Right ventricle myocardium superior (tissue), 1 donor: ENCODE measurements around the gene ERMN. TPM values are rescaled to one million over a fixed set of nuclear protein-coding genes. Genes with fewer than 3 reads are reported as not detected.
"Not testable (repeated sequence)": the region's sequence is repeated elsewhere in the genome, so short reads cannot be mapped to it uniquely, and the experiment has no call there.

Source experiments
- ATAC-seq: fragments of 200-7000 bp; cut with Tn5 transposase; one replicate; pipeline ENCODE4 v1.9.1; 2020; ENCODE audit warnings: mild to moderate bottlenecking; ENCODE audit not compliant: poor library complexity
- DNase-seq: peaks from one replicate; pipeline ENCODE4 v3.0.0-alpha.2; 2020
- intact Hi-C: fragments of 100-400 bp; cut with DNase I; formaldehyde crosslinking; loops from one replicate; pipeline ENCODE4 v1.11.2; 2022
- long read RNA-seq: library from polyadenylated mRNA; unstranded; transcript quantifications from one replicate; pipeline ENCODE4 v2.0.0, GENCODE V29; 2021
- total RNA-seq: library from RNA; stranded (reverse); fragmentation: NEBNext Ultra II Directional; extraction: Animal tissue kit (Norgen Biotek cat#: 25700); gene quantifications from one replicate; pipeline ENCODE4 v1.2.1, GENCODE V29; 2021
- donor health status: DM: no; HTN: yes; CAD: no; lungs with severe emphysema.

The ERMN gene, protein sequence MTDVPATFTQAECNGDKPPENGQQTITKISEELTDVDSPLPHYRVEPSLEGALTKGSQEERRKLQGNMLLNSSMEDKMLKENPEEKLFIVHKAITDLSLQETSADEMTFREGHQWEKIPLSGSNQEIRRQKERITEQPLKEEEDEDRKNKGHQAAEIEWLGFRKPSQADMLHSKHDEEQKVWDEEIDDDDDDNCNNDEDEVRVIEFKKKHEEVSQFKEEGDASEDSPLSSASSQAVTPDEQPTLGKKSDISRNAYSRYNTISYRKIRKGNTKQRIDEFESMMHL
- total RNA-seq, result not detected
- long read RNA-seq, result 0 reads

DNA sequence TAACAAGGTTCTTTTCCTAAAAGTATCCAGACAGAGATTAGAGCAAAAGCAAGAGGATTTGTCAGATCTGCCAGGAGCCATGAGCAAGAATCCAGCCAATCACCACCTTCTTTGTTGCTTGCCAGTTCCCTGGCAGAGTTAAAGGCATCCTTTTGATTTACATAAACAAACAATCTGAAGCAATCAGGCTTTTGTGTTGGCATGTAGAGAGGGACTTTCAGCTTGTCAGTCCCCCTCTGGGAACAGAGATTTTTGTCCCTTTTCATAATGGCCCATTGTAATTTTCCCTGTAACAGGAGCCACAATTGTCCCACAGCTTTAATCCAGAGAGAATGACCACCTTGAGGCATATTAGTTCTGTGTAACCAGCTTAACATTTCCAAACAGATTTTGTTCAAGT, at the start of gene ERMN:
Gene ERMN (minus strand): TSS at position 39 of the 400 bp plus-strand sequence. CDS start 182 bp downstream, outside the sequence.
- intact Hi-C loops, result no loop called here
- no peak for ATAC-seq
- no peak for DNase-seq

DNA sequence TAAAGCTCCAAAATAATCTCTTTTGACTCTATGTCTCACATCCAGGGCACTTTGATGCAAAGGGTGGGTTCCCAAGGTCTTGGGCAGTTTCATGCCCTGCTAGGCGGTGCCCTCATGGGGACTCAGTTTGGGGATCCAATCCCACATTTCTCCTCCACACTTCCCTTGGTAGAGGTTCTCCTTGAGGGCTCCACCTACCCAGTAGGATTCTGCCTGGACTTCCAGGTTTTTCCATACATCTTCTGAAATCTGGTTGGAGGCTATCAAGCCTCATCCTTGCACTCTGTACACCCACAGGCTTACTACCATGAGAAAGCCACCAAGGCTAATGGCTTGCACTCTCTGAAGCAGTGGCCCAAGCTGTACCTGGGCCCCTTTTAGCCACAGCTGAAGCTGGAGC, 49.8 kb upstream of the ERMN start:
- intact Hi-C loops, result no loop called here
- ATAC-seq (no peak), DNase-seq (no peak)

DNA sequence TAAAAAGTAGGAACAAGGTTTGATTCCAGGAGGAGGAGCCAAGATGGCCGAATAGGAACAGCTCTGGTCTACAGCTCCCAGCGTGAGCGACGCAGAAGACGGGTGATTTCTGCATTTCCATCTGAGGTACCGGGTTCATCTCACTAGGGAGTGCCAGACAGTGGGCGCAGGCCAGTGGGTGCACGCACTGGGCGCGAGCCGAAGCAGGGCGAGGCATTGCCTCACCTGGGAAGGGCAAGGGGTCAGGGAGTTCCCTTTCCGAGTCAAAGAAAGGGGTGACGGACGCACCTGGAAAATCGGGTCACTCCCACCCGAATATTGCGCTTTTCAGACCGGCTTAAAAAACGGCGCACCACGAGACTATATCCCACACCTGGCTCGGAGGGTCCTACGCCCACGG, 42.9 kb upstream of the ERMN start:
- ATAC-seq, DNase-seq, intact Hi-C loops: not testable (repeated sequence)

DNA sequence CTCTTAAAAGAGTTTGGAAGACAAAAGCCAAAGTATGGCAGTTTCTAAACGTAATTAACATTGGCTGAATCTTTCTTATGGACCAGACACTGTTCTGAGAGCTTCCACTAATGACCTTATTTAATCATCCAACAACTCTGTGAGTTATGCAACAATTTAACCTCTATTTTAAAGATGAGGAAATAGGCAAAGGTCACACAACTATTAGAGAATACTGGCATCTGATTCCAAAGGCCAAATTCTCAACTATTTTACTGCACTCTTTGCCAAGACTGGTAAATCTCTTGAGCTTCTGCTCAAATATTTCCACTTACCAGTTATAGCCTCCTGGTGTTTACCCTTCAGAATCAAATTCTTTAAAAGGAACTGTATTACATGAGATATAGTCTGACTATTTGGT, 42.1 kb upstream of the ERMN start:
- ATAC-seq (no peak), DNase-seq (no peak)
- intact Hi-C loops, result no loop called here

DNA sequence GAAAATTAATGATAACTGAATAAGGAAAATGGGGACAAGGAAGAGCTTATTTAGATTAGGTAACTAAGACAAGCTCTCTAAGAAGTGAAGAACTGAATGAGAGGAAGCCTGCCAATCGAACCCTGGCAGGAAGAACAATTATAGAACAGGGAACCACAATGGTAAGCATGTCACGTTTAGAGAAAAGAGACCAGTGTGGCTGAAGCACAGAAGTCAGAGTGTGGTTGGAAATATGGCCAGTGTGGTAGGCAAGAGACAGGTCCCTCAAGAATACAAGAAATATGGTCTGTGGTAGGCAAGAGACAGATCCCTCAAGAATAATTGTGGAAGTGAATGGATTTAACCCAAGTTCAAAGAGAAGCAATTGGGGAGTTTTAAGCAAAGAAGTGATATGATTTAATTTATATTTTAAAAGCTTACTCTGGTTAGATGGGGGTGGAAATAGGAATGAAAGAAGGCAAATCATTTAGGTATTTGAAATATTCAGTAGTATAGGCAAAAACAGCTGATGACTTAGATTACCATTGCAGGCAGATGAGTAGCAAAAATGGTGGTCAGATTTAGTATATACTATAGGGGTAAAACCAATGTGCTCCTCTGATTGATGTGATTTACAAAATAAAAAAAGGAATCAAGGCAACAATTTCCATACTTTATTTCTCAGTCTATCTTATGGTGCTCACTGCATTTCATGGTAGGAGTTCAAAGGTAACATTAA, 38.8 kb upstream of the ERMN start:
- intact Hi-C loops, result no loop called here
- DNase-seq (no peak), ATAC-seq (no peak)

DNA sequence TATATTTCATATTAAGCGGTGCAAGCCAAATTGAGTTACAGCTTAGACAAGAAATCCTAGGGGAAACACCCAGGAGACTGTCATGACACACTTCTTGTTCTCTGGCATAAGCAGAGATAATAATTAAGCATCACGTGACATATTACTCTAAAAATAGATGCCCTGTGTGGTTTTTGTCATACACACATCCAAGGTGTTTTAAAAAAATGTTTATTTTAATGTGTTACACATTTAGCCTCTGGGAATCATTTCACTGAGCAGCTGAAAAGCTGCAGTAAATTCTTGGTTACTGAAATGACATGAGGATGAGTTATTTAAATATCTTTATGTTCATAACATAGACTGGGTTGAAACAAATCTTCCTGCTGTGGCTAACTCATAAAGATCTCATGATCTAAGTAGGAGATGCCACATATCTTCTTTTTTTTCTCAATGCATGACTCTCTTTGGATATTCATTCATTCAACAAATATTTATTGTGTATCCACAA, 38.0 kb upstream of the ERMN start:
- intact Hi-C loops, result no loop called here
- ATAC-seq, result peak; percentile 78
- no peak for DNase-seq

DNA sequence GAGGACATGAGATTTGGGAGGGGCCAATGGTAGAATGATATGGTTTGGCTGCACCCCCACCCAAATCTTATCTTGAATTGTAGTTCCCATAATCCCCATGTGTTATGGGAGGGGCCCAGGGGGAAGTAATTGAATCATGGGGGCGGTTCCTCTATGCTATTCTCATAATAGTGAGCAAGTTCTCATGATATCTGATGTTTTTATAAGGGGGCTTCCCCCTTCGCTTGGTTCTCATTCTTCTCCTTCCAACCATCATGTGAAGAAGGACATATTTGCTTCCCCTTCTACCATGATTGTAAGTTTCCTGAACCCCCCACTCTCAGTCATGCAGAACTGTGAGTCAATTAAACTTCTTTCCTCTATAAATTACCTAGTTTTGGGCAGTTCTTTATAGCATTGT, 37.0 kb upstream of the ERMN start:
- ATAC-seq (no peak), DNase-seq (no peak)
- intact Hi-C loops, result no loop called here

DNA sequence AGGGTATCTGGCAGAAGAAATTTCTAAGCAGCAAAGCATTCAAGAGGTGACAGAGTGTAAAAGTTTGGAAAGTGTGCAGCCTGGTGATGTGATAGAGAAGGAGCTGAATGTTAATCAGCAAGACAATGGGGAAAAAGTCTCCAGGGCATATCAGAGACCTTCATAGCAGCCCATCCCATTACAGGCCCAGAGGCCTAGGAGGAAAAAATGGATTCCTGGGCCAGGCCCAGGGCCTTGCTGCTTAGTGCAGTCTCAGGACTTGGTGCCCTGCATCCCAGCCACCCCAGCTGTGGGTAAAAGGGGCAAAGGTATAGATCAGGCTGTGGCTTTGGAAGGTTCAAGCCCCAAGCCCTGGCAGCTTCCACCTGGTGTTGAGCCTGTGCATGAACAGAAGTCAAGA, 35.9 kb upstream of the ERMN start:
- ATAC-seq, result no peak
- intact Hi-C loops, result no loop called here
- no peak for DNase-seq

DNA sequence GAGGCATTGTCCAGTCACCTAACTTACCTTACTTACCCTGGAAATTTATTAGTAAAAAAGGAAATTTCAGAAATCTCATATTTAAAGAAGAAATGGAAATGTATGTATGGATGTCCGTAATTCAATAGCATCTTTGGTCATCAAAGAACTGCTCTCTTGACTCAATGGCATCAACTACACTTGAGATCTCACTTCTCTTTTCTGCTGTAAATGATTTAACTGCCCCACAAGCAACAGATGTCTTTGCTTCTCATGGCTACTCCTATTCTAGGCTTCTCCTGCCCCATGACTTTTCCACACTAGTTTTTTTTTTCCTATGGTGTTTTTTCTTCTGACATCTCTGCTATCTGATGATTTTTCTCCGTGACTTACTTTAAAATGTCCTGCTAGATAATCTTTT, 34.0 kb upstream of the ERMN start:
- DNase-seq (no peak), ATAC-seq (no peak)
- intact Hi-C loops, result no loop called here

DNA sequence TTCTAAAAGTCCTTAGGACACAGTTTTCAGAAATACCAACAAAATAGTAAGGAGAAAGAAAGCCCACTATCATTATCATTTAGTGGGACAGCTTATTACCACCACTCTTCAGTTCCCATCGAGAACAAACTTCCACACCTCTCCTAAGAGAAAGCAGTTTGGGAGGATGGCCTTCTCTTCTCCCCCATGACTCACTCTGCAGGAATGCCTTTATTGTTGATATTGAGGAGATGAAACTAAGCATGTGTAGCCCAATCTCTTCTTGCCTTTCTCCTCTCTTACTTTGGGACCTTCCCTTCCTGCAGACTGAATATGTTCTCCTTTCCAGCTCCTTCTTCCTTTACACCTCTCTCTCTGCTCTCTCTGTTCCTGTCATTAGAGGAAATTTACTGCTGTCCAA, 30.0 kb upstream of the ERMN start:
- no peak for ATAC-seq
- no peak for DNase-seq
- intact Hi-C loops, result no loop called here

DNA sequence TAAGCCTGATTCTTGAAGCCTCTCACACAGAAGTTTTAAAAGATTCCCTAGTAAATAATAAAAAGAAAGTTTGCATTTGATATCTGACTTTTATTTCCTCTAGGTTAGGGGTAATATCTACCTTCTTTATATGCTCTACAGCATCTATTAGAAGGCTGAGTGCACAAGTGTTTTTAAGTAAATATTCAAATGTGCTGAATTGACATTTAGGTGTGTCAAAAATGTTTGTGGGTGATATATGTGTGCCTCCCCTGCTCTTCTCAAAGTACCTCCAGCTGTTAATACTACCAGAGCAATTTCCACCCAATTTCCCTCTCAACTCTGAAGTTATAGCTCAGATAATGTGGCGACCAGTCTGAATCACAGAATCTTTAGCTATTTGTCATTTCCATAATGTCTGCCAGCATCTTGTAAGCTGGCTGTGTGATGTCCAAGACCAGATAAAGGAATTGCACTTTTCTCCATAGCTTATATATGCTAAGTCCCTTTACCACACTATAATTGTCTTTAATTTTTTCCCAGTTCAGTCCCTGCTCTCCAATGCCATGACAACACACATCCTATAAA, 24.4 kb upstream of the ERMN start:
- DNase-seq (no peak), ATAC-seq (no peak)
- intact Hi-C loops, result no loop called here

DNA sequence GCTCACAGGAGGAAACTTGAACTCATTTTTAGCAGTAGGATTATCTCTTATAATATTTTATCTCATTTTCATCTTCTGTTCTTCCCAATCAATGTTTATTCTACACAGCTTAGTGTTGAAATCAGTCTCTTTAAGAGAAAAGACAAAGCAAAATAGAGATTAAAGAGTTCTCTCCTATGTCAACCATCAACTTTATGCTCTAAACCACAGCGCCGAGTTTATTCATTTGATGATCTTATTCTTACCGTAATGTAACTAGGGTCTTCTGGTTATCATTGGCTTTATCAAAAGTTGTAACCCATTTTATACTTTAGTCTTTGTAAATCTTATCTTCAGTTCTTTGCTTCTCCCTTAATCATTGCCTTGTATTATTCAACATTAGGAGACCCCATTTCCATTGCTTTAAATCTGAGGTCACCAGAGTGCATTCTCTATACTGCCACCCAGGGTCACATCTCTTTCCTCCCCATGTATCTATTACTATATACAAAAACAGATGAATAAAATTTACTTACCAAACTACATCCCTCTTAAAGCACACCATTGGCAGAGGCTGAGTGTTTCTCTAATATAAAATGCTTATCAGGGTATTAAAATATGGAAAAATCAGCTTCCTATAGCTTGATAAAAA, 22.8 kb upstream of the ERMN start:
- intact Hi-C loops, result no loop called here
- ATAC-seq (no peak), DNase-seq (no peak)

DNA sequence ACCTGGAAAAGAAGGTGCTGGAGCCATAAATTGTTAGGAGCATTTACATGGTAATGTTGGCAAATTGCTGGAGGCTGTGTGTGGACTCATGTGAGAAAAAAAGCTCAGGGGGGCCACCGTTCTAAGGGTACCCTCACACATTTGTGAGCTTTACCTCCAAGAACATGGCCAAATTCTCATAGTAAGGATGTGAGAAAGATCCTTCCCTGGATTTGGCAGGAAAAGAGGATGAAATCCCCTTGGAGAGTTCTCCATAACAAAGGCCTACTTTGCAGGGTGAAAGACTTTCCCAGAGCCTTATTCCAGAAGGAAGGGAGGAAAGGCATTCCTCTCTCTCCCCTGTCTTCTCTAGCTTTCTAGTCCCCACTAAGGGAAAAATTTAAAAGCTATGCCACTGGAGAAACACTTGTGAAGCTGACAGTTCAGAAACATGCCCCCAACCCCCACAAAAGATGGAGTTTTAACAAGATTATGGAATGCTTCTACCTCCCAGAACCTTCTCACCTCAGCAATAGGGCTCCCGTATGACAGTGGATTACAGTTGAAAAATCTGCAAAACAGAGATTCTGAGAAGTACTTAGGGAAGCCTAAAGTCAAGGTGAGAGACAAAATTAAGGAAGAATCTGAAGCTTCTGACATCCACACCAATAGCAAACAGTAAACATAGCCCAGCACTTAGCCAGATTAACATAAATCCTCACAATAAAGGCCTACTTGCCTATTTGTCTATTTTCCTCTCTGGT, 20.2 kb upstream of the ERMN start:
- ATAC-seq, result no peak
- intact Hi-C loops, result no loop called here
- no peak for DNase-seq

DNA sequence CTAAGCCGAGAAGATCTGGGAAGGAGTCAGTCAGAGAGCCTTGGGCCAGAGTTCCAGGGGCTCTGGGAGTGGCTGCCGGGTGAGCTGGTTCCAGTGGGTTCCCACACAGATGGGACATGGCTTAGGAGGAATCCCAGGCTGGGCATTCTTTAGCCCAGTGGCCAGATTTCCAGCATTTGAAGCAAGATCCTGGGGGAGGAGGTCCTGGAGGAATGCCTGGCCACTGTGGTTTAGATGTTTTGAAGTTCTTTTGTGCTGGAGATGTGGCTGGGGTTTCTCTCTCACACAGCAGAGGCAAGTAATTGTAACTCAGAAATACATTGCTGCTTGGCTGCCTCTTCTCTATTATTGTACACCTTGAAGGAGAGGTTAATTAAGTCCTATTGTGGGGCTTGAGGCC, 15.8 kb upstream of the ERMN start:
- ATAC-seq, intact Hi-C loops, DNase-seq: not testable (repeated sequence)

DNA sequence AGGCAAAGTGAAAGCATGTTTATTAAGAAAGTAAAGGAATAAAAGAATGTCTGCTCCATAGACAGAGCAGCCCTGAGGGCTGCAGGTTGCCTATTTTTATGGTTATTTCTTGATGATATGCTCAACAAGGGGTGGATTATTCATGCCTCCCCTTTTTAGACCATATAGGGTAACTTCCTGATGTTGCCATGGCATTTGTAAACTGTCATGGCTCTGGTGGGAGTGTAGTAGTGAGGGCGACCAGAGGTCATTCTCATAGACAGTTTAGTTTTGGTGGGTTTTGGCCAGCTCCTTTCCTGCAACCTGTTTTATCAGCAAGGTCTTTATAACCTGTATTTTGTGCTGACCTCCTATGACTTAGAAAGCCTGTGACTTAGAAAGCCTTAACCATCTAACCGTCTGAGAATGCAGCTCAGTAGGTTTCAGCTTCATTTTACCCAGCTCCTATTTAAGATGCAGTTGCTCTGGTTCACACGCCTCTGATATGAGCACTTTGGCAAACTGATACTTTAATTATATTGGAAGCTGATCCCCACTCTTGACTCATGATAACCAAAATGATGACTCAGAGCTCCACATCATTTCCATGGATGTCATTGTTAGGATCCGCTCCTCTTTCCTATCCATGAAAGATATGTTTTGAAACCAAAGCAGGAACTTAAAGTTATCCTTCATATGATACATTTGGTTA, 14.5 kb upstream of the ERMN start:
- DNase-seq (no peak), ATAC-seq (no peak)
- intact Hi-C loops, result no loop called here

DNA sequence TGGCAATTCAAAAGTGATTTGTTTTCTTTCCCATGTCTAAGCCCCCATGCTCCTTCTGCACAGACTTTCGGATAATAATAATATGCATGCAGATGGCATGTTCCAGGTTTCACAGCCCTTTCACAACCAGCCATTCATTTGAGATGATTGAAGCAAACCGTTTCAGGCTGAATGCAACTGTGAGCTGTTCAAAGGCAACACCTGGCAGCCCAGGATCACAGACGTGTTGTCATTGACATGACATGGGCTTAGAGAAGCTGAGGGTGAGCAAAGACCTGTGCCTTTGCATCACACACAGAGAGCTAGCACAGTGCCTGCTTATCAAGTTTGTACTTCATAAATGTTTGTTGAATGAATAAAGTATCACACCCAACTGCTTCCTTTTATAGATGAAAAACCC, 12.4 kb upstream of the ERMN start:
- ATAC-seq (no peak), DNase-seq (no peak)
- intact Hi-C loops, result no loop called here

DNA sequence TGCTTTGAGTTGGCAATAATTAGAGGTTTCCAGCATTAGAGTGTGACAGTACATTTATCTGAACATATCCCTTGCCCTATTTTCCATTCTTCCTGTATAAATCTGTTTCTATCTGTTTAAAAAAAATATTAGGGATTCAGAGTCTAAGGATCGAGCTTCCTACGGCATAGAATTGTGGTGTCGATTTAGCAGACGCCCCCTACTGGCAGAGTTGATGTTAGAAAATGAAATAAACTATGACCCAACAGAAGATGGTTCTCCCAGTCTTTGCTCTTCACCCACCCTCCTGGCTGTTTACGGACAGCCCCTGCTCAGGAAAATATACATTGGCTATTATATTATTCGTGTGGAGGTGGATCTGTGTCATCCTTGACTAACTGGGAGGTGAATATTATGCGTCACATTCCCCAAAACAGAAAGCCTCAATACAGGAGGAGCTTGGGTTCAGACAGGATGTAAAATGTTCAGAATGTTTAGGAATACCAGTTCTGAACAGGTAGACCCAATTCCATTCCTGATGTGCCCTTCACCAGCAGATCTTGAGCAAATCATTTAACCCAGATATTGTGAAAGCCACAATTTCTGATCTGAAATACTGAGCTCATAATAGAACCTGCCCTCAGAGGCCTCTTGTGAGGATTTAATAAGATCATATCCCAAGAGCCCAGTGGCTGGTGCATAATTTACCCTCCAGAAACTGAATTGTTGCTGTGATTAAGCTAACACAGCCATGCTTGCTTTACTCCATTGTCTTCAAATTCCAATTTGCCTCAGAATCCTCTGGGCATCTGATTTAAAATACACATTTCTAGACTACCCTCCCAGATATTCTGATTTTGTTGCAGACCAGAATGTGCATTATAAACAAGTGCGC, 10.8 kb upstream of the ERMN start:
- intact Hi-C loops, result no loop called here
- ATAC-seq, result peak; percentile 76

More for the DNA sequence above, 10.8 kb upstream of the ERMN start:
- DNase-seq, result no peak
